CD4-positive, alpha-beta T cell treated with Interleukin-15 for 1 hour (primary cell): ENCODE measurements around the gene CNKSR3.

Experiments used
- DNase-seq: peaks from one replicate; pipeline ENCODE4 v3.0.0-alpha.2; 2020

CNKSR3 gene

GRCh38 chr6:154410619-154411072 is 99.8 kb downstream of the CNKSR3 start:
- no peak for DNase-seq

GRCh38 chr6:154408891-154409500 is 101.5 kb downstream of the CNKSR3 start:
- DNase-seq = no peak

- no peak for DNase-seq
Observed at GRCh38 chr6:154407440-154407839, 103.0 kb downstream of the CNKSR3 start.

GRCh38 chr6:154406869-154407268 is 103.6 kb downstream of the CNKSR3 start:
- no peak for DNase-seq

GRCh38 chr6:154406301-154406700 is 104.2 kb downstream of the CNKSR3 start:
- DNase-seq = no peak

- no peak for DNase-seq
Observed at GRCh38 chr6:154404791-154405400, 105.6 kb downstream of the CNKSR3 start.

- DNase-seq = no peak
Observed at GRCh38 chr6:154403788-154404187, 106.7 kb downstream of the CNKSR3 start.

GRCh38 chr6:154402081-154402780 is 108.3 kb downstream of the CNKSR3 start:
- DNase-seq = no peak

- no peak for DNase-seq
Observed at GRCh38 chr6:154399097-154399496, 111.4 kb downstream of the CNKSR3 start.

GRCh38 chr6:154397491-154398195 is 112.8 kb downstream of the CNKSR3 start:
- no peak for DNase-seq

GRCh38 chr6:154395878-154396277 is 114.6 kb downstream of the CNKSR3 start:
- no peak for DNase-seq

- DNase-seq = no peak
Observed at GRCh38 chr6:154395316-154395715, 115.2 kb downstream of the CNKSR3 start.

GRCh38 chr6:154394571-154394970 is 115.9 kb downstream of the CNKSR3 start:
- DNase-seq = no peak

GRCh38 chr6:154390034-154390433 is 120.5 kb downstream of the CNKSR3 start:
- no peak for DNase-seq

GRCh38 chr6:154388803-154389202 is 121.7 kb downstream of the CNKSR3 start:
- no peak for DNase-seq

GRCh38 chr6:154386848-154387717 is 123.4 kb downstream of the CNKSR3 start:
- DNase-seq = no peak

- no peak for DNase-seq
Observed at GRCh38 chr6:154384191-154384590, 126.3 kb downstream of the CNKSR3 start.

GRCh38 chr6:154383273-154383672 is 127.2 kb downstream of the CNKSR3 start:
- DNase-seq = no peak

GRCh38 chr6:154382740-154383139 is 127.7 kb downstream of the CNKSR3 start:
- DNase-seq = no peak

- no peak for DNase-seq
Observed at GRCh38 chr6:154381548-154381947, 128.9 kb downstream of the CNKSR3 start.

GRCh38 chr6:154380741-154381140 is 129.7 kb downstream of the CNKSR3 start:
- DNase-seq = no peak

GRCh38 chr6:154379585-154379984 is 130.9 kb downstream of the CNKSR3 start:
- DNase-seq = no peak

- no peak for DNase-seq
Observed at GRCh38 chr6:154378518-154378917, 132.0 kb downstream of the CNKSR3 start.
